ENCODE results near the gene COPA.
"Not testable (repeated sequence)": the region's sequence is repeated elsewhere in the genome, so short reads cannot be mapped to it uniquely, and the experiment has no call there.

GRCh38 chr1:160287769-160288168, 55.3 kb downstream of the COPA start:
- not testable (repeated sequence) for TF ChIP-seq CTCF, POLR2A, POLR2AphosphoS5 (IDR thresholded peaks at IDR 0.05)
